OCI-LY1 (cell line): ENCODE data around the gene MXRA8.

ENCODE experiments used
- EZH2 ChIP-seq: fragments of 200-600 bp; sonication (generic), shearing (Covaris generic); IDR thresholded peaks from 2 replicates; pipeline ENCODE4 v1.8.0; 2017; ENCODE audit warnings: borderline replicate concordance, mixed run types, mild to moderate bottlenecking, antibody characterized with exemption, low read length, moderate library complexity, mixed read lengths
- TF ChIP-seq, protein P1 (sequence below): fragments of 200-600 bp; sonication (generic), shearing (Covaris generic); IDR thresholded peaks from 2 replicates; pipeline ENCODE4 v1.5.1; 2017; ENCODE audit warnings: mild to moderate bottlenecking, antibody characterized with exemption, low read length, moderate library complexity, mixed read lengths

DNA sequence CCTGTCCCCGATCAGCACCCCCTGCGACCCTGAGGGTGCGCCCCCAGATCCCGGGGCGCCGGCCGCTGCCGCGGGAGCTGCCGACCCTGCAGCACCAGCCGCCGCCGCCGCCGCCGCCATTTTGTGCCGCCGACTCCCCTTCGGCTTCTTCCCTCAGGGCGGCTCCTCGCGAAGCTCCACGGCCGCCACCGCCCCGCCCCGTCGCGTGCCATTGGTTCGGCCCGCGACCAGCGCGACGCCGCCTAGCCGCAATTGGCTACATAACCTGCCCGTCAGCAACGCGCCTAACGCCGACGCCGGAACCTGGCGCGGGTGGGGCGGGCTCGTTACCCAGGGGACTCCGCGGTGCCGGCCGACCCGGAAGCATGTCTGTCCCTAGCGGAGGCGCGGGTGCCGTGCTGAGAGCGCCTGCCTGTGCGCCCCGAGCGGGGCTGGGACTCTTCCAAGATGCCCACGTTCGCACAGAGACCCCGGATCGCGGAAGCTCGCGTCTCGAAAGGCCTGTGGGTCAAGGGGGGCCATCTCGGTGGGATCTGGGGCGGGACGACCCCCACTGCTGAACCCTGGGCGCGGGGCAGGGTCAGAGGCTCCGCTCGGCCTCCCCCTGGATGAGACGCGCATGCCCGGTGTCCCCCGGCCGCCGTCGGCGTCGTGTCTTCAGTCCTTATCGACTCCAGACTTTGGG is 41.0 kb upstream of the MXRA8 start, which contains the start of gene CCNL2:
- TF ChIP-seq EZH2 = no peak
- TF ChIP-seq, protein P1, sequence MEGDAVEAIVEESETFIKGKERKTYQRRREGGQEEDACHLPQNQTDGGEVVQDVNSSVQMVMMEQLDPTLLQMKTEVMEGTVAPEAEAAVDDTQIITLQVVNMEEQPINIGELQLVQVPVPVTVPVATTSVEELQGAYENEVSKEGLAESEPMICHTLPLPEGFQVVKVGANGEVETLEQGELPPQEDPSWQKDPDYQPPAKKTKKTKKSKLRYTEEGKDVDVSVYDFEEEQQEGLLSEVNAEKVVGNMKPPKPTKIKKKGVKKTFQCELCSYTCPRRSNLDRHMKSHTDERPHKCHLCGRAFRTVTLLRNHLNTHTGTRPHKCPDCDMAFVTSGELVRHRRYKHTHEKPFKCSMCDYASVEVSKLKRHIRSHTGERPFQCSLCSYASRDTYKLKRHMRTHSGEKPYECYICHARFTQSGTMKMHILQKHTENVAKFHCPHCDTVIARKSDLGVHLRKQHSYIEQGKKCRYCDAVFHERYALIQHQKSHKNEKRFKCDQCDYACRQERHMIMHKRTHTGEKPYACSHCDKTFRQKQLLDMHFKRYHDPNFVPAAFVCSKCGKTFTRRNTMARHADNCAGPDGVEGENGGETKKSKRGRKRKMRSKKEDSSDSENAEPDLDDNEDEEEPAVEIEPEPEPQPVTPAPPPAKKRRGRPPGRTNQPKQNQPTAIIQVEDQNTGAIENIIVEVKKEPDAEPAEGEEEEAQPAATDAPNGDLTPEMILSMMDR = peak; percentile 32; the same call in 1 of the 2 replicates
